GF-D8 (cell line): ENCODE results near the gene USP24.
"Not testable (repeated sequence)": the region's sequence is repeated elsewhere in the genome, so short reads cannot be mapped to it uniquely, and the experiment has no call there.

Experiments used
- DNase-seq: peaks from one replicate; lab custom pipeline; 2025; lab: John Stamatoyannopoulos, UW

The USP24 gene

DNA sequence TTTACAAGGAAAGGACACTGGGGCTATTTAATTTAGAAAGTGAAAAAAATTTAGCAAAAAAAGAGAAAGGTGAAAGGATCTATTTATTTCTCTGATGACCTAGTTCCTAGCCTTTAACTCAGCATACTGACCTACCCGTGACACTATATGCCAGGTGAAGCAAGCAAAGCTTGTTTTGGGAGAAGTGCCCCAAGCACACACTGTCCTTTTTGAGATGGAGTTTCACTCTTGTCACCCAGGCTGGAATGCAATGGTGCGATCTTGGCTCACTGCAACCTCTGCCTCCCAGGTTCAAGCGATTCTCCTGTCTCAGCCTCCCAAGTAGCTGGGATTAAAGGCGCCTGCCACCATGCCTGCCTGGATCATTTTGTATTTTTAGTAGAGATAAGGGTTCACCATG is 14.6 kb upstream of the USP24 start:
- DNase-seq: not testable (repeated sequence)

DNA sequence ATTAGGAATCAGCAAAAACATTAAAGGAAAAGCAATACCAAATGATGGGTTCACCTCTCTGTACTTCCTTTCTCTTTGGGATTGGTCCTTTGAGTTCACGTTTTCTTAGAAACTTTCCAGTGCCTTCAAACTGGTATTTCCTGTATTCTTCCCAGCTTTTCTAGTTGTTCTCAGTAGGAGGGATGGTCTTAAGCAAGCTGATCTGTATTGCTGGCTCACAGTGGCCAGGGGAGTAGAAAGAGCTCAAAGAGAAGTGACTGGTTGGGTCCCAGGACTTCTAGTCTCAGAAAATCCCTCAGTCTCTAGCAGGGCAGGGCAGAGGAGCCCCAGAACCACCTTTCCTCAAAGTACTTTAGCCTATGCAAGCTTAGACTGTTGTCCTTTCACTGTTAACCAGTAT is 10.1 kb upstream of the USP24 start:
- no peak for DNase-seq

DNA sequence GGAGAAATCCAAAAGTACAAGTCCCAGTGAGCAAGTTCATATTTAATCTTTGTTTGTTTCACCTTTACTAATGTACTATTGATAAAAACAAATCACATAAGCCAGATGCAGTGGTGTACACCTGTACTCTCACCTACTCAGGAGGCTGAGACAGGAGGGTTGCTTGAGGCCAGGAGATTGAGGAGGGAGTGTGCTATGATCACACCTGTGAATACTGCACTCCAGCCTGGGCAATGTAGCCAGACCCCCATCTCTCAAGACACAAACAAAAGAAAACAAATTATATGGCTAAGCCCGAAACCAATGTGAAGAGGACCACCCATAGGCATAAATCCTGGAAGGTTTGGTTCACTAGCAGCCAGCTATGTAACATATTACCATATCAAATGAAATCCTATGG is 9.6 kb upstream of the USP24 start:
- no peak for DNase-seq

DNA sequence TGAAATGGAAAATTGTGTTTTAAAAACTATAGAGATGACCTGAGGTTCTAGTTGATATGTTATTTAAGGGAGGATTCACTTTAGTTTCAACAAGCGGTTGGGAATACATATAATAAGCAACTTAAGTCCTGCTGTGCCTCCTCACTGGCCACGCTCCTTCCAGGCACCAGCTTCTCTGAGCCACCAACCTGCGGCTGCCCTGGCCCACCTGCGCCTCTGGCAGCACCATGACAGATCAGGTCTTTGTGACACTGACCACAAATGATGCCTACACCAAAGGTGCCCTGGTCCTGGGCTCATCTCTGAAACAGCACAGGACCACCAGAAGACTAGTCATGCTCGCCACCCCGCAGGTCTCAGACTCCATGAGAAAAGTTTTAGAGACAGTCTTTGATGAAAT is 7.0 kb upstream of the USP24 start:
- DNase-seq: no peak

DNA sequence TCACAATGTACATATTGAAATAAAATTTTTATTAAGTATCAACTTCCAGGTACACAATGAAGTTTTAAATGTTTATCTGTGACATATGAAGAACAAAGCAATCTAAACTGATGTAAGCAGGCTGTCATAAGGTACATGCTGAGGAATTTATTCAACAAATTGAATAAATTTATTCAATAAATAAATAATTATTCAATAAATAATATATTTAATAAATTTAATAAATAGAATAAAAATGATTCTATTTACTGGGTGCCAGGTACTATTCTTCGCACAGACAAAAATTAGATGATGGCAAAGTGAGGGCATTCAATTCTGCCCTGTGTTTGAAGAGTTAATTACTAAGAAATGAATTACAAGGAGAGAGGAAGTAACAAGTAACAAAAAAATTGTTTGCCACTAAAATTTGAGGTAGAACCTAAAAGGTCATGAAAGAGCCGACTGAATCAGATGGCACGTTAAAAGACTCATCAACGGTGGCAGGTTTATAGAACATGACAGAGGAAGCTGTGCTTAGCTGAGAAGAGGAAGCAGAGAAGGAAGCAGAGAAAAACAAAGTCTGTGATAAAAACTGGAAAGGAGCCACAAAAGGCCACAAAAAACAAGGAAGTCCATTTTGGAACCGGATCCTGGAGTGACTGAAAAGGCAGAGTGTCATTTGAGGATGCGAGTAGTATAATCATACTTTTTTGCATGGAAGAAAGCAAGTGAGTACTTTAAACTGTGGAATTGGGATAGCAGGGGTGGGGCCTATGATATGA is 2.2 kb upstream of the USP24 start:
- peak; percentile 88 for DNase-seq

DNA sequence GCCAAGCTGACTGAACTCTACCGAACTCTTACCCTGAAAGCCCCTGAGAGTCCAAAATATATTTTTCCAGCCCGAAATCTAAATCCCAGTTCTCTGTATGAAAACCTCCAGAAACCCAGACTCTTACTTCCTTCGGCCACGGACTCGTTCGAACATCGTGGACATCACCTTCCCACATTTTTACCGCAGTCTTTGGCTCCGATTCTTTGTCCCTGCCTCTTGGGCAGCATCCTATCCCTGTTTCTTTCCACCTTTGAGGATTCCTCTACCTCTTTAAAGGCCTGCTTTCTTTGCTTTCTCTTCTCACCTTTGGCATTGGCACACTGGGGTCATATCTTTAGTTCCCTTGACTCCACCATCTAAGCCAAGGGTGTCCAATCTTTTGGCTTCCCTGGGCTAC is 932 bp upstream of the USP24 start:
- no peak for DNase-seq

DNA sequence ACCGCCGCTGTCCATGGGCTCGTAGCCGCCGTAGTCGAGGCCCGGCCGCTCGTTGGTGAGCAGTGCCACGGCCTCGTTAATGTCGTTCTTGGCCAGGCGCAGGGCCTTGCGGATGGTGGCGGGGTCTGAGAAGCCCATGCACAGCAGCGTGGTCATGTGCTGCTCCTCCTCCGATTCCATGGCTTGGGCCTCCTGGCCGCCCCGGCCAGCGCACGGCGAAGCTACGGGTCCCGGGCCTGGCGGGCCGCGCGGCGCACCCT is 300 bp downstream of the USP24 start:
- DNase-seq: no peak

DNA sequence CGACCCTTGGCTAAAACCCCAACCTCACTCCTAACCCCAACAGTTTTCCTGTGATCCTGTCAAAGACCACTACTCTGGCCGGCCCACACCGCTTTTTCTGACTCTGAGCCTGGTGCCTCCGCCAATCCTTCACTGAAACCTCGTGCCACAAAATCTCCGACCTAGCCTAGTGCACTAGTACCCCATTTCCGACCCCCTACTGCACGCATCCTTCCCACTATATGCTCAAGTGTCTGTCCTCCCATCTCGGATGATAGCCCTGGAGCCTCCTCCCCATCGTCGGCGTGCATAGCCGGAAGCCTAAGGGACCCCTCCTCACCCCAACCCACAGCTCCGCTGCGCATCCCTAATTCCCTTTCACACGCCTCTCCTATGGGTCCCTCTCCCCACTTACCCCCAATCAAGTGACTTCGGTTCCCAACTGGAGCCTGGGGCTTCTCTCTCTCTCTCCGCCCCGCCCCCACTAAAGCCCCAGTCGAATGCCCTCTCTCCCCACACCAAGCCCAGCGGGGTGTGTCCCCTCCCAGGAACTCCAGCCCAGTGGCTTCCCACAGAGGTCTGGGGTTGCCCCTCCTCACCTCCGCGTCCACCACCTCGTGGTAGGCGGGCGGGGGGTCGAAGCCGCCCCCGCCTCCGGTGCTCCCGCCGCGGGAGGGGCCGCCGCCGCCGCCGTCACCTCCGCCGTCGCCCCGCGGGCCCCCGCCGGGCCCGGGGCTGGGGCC is 791 bp downstream of the USP24 start:
- DNase-seq: peak; percentile 10

DNA sequence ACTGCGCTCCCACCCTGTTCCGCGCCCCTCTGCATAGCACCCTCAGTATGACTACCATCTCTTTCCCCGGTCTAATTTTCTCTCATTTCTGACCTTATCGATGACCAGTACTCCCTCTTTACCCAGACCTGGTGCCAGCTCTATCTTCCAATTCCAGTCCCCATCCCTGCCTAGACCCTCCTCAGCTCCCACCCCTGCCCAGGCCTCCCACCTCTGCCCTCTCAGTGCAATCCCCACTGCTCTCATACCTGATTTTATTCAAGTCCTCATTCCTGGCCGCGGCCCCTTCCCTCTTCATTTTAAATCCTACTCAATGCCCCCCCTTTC is 1.3 kb downstream of the USP24 start:
- no peak for DNase-seq

DNA sequence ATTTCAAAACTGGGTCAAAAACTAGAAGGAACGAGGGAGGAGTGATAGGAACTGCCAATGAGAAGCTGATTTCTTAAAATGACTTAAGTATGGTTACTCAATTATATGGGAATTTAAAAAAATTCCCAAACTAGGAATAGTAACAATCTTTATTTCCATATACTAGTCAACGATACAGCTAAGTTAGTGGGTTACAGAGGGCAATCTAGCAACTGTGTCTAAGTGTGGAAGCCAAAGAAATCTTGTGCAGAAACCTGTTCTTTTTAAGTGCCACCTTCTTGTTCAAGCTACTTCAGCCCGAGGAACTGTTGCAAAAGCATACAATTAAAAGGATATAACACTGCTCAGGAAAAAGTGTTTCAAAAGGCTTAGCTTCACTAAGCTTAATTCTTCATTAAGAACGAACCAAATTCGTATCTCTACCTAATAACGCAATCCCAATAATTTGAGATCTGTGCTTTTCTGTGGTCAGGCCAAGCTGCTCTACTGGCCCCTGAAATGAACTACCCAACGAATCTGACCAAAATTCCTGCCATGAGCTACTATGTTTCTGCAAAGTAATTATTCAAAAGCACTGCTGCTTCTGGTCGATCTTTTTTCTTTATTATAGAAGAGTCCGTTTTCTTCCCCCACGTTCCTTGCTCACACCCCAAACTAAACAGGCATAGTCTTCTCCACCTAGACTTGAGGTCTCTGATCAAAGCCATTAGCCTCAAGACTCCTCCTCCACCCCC is 1.8 kb downstream of the USP24 start:
- no peak for DNase-seq

DNA sequence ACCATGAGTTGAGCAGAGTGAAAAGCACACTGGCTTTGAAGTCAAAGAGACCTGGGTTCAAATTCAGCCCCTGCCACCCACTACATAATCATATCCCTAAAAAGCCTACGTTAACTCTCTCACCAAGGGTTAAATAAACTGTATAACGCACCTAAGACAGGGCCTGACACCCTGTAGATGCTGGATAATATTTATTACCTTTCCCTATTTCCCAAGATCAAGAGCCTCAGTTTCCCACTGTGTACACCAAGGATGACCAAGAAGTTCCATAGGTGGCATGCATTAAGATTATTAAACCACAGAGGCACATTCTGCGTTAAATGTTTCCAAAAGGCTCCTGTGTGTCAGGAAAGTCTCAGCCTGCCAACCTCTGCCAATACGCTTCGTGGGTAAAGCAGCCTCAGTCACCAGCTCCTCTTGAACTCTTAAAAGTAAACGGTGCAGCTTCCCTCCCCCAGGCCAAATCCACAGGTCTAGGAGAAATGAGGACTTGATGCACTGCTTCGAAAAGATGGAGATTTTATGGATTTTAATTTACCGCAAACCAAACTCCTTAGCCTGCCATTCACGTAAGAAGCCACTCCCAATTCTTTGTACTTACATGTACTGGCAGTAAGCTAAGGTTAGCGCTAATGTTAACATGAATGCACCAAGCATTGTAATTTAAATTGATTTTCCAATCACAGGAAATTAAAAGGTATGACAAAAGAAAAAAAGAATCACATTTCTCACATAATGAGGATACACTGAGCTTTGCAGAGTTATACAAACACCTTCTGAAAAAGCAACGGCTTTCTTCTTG is 2.6 kb downstream of the USP24 start:
- no peak for DNase-seq

DNA sequence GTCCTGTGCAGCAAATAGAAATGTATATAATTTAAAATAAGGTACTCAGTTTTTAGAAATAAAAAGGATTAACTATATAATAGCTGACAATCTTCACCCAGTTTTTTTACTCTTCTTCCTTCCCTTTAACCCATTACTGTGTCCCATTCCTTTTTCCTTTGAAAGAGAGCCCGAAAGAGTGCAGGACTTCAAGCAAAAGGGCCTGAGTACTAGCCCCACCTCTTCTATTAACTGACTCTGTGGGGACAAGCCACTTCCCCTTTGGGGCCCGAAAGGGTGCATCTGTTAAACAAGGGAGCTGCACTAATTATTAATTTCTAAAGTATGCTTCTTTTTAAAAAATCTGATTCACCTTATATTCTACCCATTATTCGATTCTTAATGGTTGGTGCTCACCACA is 3.3 kb downstream of the USP24 start:
- peak; percentile 35 for DNase-seq

DNA sequence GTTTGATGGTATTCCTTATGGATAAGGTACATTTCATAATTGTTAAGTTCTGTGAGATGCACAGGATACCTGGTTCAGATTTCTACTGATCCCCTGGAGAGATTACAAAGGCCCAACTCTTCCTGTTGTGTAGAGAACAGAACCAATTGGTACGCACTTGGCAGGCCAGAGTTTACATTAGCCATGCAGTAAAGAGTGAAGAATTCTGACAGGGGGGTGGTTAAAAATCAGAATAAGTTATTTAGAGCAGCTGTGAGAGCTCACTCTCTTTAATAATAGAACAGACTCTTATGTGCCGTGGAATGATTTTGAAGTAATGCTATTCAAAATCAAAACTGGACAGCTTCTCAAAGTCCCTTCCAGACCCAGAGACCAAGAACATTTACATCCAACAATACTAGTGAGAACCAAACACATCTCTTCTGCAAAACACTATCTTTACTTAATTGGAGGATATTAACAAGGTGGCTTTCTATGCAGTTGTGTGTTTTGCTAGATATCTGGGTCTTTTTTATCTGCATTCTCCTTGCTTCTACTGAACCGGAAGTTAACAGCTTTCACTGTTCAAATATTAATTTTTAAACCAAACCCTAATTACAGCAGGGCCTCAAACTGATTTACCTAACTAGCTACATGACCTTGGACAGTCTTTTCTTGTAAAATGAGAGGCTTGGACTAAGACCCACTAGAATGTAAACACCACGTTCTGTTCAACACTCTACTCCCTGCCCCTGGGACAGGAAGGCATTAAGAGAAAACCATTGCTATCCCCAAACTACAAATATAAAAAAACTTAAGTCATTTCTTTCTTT is 4.0 kb downstream of the USP24 start:
- no peak for DNase-seq

DNA sequence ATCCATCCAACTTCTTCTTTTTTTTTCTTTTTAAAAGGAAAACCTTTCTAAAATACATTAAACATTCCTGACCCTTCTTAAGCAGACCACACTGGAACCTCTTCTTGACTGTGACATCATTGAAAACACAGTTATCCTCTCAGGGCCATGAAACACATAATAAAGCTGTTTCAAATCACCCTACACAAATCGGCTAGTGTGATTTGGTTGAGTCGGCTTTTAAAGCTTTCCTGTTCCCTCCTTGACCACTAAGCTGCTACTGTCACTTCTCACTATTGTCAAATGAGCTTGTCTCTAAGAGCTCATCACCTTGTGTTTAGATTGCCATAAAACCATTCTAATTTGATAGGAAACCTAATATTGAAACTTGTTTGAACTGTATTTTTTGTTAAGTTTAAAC is 5.9 kb downstream of the USP24 start:
- DNase-seq: no peak

DNA sequence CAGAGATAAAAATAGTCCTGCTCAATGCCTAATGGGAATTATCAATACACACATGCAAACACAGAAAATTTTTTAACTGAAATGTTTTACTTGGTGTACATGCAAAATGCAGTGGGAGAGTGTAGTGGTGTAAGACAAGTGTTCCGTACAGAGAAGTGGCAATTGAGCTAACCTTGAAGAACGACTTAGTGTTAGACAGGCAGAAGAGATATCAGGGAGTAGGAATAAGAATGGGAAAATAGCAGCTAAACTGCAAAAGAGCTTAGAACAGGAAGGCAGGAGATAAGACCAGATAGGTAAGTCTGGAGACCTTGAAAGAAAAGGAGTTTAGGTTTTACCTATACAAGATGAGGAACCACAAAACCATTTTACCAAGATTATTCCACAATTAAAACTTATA is 9.0 kb downstream of the USP24 start:
- no peak for DNase-seq

DNA sequence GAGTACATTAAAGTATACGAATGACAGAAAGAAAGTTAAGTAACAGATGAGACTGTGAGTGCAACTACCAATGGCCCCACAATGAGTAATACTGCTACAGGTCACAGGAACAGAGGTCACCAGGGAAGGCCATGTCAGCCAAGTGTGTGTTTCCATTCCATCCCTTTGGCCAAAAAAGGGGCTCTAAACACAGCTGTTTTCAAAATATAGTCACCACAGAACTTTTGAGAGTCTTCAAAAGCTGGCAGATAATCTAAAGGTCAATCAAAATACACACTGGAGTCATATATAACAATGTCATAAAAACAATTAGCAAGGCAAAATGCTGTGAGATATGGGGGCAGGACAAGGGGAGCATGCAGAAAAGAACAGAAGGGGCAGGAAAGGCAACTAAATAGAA is 10.2 kb downstream of the USP24 start:
- no peak for DNase-seq

DNA sequence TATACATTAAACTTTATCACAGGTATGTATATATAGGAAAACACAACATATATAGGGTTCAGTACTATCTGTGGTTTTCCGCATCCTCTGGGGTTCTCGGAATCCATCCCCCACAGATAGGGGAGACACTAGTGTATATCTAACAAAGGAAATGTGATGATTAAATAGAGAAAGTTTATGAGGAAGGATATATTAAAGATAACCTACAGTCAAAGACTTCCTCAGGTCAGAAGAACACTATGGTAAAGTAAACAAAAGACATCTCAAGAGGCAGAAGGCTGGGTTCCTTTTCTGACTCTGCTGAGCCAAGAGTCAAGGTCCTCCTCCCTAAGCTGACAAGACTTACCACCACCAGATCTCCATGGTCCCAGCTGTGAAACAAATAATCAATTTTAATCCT is 12.1 kb downstream of the USP24 start:
- DNase-seq: no peak

DNA sequence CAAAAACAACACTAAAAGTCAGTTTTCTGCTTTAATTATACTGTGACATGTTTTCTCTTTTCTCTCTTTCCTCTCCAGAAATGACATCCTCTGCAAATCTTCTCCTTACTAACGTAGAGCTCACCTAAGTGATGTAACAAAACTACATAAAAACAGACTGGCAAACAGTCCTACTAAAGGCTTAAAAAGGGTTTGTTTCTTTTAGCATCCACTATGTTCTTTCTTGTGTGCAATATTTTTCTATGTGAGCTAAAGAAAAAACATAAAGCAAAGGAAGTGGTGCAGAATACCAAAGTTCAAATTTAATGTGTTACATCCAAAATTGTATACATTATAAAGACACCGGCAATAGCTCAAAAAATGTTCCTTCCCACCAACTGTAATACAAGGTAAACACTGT is 14.5 kb downstream of the USP24 start:
- no peak for DNase-seq

DNA sequence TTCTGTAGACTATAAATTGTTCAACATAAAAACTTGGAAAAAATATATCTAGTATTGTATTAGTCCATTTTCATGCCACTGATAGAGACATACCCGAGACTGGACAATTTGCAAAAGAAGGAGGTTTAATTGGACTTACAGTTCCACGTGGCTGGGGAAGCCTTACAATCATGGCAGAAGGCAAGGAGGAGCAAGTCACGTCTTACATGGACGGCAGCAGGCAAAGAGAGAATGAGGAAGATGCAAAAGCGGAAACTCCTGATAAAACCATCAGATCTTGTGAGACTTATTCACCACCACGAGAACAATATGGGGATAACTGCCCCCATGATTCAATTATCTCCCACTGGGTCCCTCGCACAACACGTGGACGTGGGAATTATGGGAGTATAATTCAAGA is 15.4 kb downstream of the USP24 start:
- not testable (repeated sequence) for DNase-seq

DNA sequence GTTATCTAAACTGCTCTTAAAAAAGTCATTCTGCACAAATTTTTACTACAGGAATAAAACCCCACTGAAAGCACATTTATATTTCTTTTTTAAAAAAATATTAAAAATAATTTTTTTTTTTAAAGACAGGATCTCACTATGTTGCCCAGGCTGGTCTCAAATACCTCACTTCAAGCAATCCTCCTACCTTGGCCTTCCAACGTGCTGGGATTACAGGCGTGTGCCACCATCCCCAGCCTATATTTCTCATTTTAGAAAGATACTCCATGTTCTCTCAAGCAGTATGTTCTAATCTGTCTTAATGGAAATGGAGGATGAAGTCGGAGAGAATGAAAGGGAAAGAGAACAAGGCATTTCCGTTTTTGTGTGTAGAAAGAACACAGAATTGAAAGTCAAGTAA is 17.1 kb downstream of the USP24 start:
- DNase-seq: no peak

DNA sequence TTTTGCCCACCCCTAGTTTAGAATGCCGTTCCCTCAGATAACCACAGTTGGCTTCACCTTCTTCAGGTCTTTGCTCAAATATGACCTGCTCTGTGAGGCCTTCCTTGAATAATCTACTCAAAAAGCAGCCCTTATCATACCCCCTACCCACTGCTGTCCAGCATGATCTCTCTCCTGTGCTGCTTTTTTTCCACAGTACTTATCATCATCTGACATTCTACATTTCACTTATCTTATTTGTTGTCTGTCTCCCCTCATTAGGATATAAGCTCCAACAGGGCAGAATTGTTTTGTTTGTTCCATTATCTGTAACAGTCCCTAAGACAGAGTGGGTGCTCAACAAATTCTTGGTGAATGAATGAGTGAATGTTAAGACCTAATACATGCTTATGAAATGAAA is 18.1 kb downstream of the USP24 start:
- DNase-seq: no peak
